Left renal cortex interstitium (tissue), 4 donors: ENCODE results near the gene NAV3. TPM values are rescaled to one million over a fixed set of nuclear protein-coding genes. Genes with fewer than 3 reads are reported as not detected.

Experiments used
- DNase-seq, 4 donors: peaks; one replicate each; pipeline ENCODE4 v3.0.0-alpha.2; 2013; ENCODE audit warnings: low read depth in 4 of 4, low spot score in 2 of 4, missing footprints in 1 of 4
- polyA plus RNA-seq, 4 donors: library from polyadenylated mRNA; unstranded; fragments of 120-200 nt; gene quantifications; one replicate each; pipeline ENCODE4 v1.2.1, GENCODE V29; 2013; ENCODE audit not compliant: insufficient read length in 4 of 4

Gene NAV3
- polyA plus RNA-seq, 4 donors = 7.3 to 10.5 (median 8.8) TPM

- no peak for DNase-seq
Observed at GRCh38 chr12:77842430-77842829, 11.7 kb downstream of the NAV3 start.

GRCh38 chr12:77845831-77846230 lies 15.1 kb downstream of the NAV3 start:
- DNase-seq = no peak

GRCh38 chr12:77847060-77847541 lies 16.4 kb downstream of the NAV3 start:
- no peak for DNase-seq

GRCh38 chr12:77847680-77848431 lies 17.2 kb downstream of the NAV3 start:
- DNase-seq = peak in 3 of 4 donors; percentile 34 to 66 (median 64)

GRCh38 chr12:77850129-77850528 lies 19.4 kb downstream of the NAV3 start:
- DNase-seq = no peak

GRCh38 chr12:77850698-77851097 lies 20.0 kb downstream of the NAV3 start:
- DNase-seq = no peak

GRCh38 chr12:77855548-77855947 lies 24.9 kb downstream of the NAV3 start:
- no peak for DNase-seq

GRCh38 chr12:77861317-77861716 lies 30.6 kb downstream of the NAV3 start:
- DNase-seq = no peak

- DNase-seq = no peak
Observed at GRCh38 chr12:77865178-77865577, 34.5 kb downstream of the NAV3 start.

GRCh38 chr12:77878901-77879300 lies 48.2 kb downstream of the NAV3 start:
- no peak for DNase-seq

GRCh38 chr12:77882709-77883108 lies 52.0 kb downstream of the NAV3 start:
- DNase-seq = no peak

GRCh38 chr12:77888611-77889010 lies 57.9 kb downstream of the NAV3 start:
- no peak for DNase-seq

GRCh38 chr12:77891518-77892147 lies 60.9 kb downstream of the NAV3 start:
- DNase-seq = no peak

- no peak for DNase-seq
Observed at GRCh38 chr12:77893918-77894317, 63.2 kb downstream of the NAV3 start.

GRCh38 chr12:77894556-77894955 lies 63.9 kb downstream of the NAV3 start:
- DNase-seq = no peak

GRCh38 chr12:77895699-77896098 lies 65.0 kb downstream of the NAV3 start:
- DNase-seq = no peak

GRCh38 chr12:77907936-77908335 lies 77.2 kb downstream of the NAV3 start:
- no peak for DNase-seq

- peak in 1 of 4 donors; percentile 34 for DNase-seq
Observed at GRCh38 chr12:77914081-77914488, 83.4 kb downstream of the NAV3 start.

GRCh38 chr12:77915071-77915600 lies 84.4 kb downstream of the NAV3 start:
- no peak for DNase-seq

- DNase-seq = no peak
Observed at GRCh38 chr12:77916276-77916675, 85.6 kb downstream of the NAV3 start.

GRCh38 chr12:77918046-77918445 lies 87.4 kb downstream of the NAV3 start:
- DNase-seq = no peak

- DNase-seq = no peak
Observed at GRCh38 chr12:77919450-77919849, 88.8 kb downstream of the NAV3 start.
